GM19463 (cell line): ENCODE measurements around the gene SEMA6B.

Experiments used
- ATAC-seq: cut with Tn5 transposase; IDR thresholded peaks from one replicate; pipeline ENCODE4 v1.9.1; 2021; ENCODE audit warnings: mild to moderate bottlenecking, moderate library complexity; ENCODE audit not compliant: unreplicated experiment

Gene SEMA6B

DNA sequence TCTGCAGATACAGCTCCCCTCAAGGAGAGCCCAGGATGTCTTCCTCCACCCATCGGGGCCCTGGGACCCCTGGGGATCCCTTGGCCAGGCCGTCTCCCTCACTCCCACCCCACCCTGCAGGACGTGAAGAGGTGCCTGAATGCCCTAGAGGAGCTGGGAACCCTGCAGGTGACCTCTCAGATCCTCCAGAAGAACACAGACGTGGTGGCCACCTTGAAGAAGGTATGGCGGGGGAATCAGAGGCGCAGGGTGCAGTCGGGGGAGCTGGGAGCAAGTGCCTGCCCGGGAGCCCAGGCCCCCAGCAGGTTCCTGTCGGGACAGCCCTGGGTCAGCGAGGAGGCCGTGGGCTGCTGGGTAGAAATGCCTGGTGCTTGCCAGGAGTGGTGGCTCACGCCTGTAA is 60.8 kb downstream of the SEMA6B start:
- ATAC-seq = no peak

DNA sequence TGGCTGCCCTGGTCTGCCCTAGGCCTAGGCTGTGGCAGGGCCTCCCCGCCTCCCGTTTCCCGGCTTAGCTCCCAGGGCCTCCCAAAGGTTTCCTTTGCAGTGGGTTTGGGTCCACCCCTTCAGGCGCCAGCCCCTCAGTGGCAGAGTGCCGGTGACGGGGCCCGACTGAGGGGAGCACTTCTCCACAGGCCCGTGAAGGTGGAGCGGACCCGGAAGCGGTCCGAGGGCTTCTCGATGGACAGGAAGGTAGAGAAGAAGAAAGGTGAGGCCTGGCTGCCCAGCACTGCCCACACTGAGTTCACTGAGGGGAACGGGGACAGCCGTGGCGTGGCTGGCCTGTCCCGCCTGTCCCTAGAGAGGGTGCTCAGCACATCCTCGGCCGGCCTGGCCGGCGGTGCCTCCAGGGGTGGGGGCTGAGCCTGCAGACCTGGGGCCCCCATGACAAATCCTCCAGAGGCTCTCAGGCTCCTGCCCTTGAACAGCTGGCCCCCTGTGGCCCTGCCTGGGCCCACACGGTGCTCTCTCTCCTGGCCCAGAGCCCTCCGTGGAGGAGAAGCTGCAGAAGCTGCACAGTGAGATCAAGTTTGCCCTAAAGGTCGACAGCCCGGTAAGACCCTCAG is 61.6 kb downstream of the SEMA6B start:
- no peak for ATAC-seq

DNA sequence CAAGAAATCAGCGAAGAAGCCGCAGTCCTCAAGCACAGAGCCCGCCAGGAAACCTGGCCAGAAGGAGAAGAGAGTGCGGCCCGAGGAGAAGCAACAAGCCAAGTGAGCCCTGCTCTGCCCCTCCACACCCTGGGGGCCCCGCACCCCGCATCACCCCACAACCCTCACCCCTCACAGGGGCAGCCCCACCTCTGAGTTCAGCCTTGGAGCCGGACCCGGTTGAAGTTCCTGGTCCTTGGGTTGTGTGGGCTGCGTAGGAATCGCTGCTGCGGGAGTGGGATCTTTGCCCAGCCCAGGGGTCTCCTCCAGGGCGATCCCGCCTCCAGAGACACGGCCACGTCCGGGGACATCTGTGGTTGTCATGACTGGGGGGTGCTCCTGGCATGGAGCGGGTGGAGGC is 63.2 kb downstream of the SEMA6B start:
- ATAC-seq = no peak

DNA sequence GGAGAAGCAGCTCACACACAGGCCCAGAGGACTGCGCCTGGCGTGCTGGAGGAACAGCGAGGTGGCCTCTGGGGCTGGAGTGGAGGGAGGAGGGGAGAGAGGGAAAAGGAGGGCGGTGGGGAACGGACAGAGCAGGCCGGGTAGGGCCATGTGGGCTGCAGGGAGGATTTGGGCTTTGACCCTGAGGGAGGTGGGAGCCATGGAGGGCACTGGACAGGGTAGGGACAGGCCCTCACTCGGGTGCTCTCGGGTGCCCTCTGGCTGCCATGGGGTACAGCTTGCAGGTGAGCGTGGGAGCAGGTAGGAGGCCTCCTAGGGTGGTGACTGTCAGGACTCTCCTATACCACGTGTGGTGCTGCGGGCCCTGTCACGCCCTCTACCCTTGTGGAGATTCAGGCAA is 64.0 kb downstream of the SEMA6B start:
- no peak for ATAC-seq

DNA sequence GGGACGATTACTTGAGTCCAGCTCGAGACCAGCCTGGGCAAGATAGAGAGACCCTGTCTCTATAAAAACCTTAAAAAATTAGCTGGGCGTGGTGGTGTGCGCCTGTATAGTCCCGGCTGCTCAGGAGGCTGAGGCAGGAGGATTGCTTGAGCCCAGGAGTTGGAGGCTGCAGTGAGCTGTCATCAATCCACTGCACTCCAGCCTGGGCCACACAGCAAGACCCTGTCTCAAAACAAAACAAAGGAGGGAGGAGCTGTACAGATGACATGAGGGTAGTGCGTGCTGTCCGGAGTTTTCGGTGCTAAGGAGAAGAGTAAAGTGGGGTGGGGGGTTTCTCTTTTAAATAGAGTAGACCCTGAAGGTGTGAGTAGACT is 64.8 kb downstream of the SEMA6B start:
- ATAC-seq = no peak

DNA sequence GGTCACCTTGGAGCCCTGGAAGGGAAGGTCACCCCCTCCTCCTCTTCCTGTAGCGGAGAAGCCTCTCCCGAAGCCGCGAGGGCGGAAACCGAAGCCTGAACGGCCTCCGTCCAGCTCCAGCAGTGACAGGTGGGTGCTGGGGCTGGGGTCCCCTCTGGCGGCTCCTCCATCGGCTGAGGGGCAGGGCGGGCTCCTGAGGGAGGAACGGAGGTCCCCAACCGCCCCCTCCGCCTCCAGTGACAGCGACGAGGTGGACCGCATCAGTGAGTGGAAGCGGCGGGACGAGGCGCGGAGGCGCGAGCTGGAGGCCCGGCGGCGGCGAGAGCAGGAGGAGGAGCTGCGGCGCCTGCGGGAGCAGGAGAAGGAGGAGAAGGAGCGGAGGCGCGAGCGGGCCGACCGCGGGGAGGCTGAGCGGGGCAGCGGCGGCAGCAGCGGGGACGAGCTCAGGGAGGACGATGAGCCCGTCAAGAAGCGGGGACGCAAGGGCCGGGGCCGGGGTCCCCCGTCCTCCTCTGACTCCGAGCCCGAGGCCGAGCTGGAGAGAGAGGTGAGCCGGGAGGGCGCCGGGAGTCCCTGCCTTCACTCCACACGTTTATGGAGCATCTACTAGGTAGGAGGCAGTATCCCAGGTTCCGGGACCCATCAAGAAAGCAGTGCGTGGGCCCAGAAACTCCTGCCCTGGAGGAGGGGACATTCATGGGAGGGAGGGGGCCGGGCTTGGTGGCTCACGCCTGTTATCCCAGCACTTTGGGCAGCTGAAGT is 65.4 kb downstream of the SEMA6B start:
- no peak for ATAC-seq

DNA sequence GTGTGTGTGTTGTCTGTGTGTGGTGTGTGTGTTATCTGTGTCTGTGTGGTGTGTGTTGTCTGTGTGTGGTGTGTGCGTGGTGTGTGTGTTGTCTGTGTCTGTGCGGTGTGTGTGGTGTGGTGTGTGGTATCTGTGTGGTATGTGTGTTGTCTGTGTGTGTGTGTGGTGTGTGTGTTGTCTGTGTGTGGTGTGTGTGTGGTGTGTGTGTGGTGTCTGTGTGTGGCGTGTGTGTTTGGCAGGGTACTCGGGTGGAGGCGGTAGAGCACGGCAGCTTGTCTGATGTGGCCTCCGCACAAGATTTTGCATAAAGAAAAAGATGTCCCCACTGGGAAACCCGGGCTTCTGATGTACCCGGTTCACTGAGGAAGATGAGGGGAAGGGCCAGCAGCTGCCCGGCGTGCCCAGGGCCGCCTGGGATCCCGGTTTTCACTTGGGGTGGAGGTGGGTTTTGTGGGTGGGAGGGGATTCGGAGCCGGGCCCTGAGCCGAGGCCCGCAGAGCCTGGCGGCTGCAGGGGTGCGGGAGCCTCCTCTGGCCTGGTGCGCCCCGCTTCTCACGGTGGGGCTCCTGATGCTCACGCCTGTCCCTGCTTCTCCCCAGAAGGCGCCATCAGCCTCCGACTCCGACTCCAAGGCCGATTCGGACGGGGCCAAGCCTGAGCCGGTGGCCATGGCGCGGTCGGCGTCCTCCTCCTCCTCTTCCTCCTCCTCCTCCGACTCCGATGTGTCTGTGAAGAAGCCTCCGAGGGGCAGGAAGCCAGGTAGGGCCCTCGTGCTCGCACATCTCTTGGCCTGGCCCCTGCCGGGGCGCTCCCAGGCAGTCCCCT is 66.2 kb downstream of the SEMA6B start:
- ATAC-seq = no peak
